DMS153 (cell line): ENCODE data around the gene BMX.

Experiments used
- DNase-seq: peaks from one replicate; lab custom pipeline; 2025; lab: John Stamatoyannopoulos, UW

Gene BMX

DNA sequence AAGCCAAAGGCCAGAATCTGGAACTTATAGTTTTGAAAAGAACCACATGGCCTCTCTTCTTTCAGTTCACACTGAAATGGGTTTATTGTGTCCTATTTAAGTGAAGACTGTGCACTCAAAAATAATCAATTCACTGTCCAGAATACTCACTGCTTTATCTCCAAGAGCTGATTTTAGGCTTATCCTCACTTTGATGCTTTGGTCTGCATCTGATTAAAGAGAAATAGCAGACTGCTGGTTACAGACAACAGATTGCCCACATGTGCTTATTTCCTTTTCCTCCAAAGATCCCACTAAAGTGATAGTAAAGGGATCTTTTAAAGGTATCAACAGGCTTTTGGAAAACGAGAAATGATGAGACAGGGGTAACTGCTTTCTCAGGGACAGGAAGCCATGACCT is 69.5 kb downstream of the BMX start:
- no peak for DNase-seq

DNA sequence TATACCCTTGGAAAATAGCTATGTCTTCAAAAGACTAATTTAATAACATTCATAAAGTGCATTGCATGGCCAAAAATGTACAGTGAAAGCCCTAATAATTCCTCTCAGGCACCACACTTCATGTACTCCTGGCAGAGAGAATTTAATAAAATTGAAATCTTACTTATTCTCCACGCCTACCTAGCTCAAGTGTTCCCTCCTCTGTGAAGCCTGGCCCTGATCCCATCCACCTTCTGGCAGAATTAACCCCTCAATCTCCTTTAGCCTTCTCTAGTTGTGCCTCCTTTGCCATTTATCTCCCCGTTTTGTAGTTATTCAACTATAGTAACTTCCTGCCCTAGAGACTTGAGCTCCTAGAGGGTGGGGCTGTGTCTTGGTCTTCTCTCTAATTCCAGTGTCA is 73.4 kb downstream of the BMX start:
- no peak for DNase-seq

GRCh38 chrX:15576019-15576418 is 75.4 kb downstream of the BMX start:
- no peak for DNase-seq

- no peak for DNase-seq
These were observed 79.5 kb downstream of the BMX start for GRCh38 chrX:15579778-15580747.

- no peak for DNase-seq
These were observed 93.8 kb downstream of the BMX start for GRCh38 chrX:15594371-15594770.

GRCh38 chrX:15598026-15598425 is 97.4 kb downstream of the BMX start:
- no peak for DNase-seq

GRCh38 chrX:15599461-15599860 is 98.9 kb downstream of the BMX start:
- DNase-seq = no peak

DNA sequence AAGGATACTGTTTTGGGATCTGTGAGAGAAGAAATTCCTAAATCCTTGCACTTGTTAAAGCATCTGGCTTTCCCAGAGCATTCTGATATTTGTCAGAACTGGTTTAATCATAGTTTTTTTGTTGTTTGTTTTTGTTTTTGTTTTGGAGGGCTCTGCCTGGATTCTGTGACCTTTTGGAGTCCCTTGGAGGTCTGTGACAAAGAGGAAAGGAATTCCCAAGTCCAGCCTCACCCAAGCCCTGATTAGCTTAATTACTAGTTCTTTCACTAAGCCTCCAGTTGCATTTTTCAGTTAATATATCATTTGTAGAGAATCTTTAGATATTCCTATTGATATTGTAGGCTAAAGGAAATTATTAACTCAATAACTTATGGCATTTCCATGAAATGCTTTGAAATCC is 99.4 kb downstream of the BMX start:
- no peak for DNase-seq

DNA sequence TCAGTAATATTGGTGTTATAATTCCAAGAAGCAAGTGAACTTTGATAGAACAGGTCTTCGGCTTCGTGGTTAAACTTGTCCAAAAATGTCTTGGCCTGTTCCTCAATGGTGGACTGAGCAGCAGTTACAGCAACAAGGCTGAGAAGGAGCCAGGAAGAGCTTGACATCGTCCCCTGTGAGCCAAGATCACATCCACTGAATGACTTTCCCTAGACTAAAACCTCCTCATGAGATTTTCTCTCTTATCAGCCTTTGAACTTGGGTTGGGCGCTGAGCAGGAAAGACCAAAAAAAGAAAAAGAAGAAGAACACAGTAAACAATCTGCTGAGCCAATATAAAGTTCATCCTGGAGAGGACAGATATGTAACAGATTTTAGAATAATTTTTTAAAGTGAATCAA is 100.1 kb downstream of the BMX start, which contains the start of gene ACE2:
ACE2 (minus strand) TSS at position 216 of the 400 bp plus-strand sequence; CDS start at position 167, 49 bp downstream.
- DNase-seq = no peak

DNA sequence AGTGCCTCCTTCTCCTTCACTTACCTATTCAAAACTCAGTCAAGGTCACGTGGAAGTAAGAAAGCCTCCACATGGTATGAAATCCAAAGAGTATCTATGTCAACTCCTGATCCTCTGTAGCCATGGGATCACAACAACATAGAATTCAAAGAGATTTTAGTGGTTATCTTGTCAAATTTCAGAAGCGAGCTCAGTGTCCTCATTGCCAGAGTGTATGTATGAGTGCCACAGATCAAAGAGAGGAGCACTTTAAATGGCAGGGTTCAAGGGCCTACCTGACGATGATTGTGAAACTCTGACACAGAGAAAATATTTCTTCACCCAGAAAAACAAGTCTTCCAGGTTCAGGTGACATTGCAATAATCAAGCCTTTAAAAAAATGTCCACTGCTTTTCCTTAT is 101.3 kb downstream of the BMX start:
- no peak for DNase-seq

GRCh38 chrX:15602761-15603160 is 102.2 kb downstream of the BMX start:
- no peak for DNase-seq

GRCh38 chrX:15605226-15605625 is 104.6 kb downstream of the BMX start:
- DNase-seq = no peak
